Measurements from ENCODE around the gene STYXL1.
"Not testable (repeated sequence)": the region's sequence is repeated elsewhere in the genome, so short reads cannot be mapped to it uniquely, and the experiment has no call there.

Gene STYXL1

GRCh38 chr7:76066716-76067503 is 19.1 kb upstream of the STYXL1 start:
- DNase-seq (ENCODE audit: low read depth in 1 of 2, low spot score in 1 of 2) = no peak

- no peak for DNase-seq (ENCODE audit: low read depth in 1 of 2, low spot score in 1 of 2)
Observed at GRCh38 chr7:76065016-76065612, 17.3 kb upstream of the STYXL1 start.

GRCh38 chr7:76064208-76064970 is 16.6 kb upstream of the STYXL1 start:
- no peak for DNase-seq (ENCODE audit: low read depth in 1 of 2, low spot score in 1 of 2)

GRCh38 chr7:76063525-76063924 is 15.7 kb upstream of the STYXL1 start:
- DNase-seq (ENCODE audit: low read depth in 1 of 2, low spot score in 1 of 2) = no peak

GRCh38 chr7:76063114-76063513 is 15.3 kb upstream of the STYXL1 start:
- no peak for DNase-seq (ENCODE audit: low read depth in 1 of 2, low spot score in 1 of 2)

- no peak for DNase-seq (ENCODE audit: low read depth in 1 of 2, low spot score in 1 of 2)
Observed at GRCh38 chr7:76062254-76062653, 14.5 kb upstream of the STYXL1 start.

- DNase-seq (ENCODE audit: low read depth in 1 of 2, low spot score in 1 of 2) = no peak
Observed at GRCh38 chr7:76060842-76061241, 13.0 kb upstream of the STYXL1 start.

- DNase-seq (ENCODE audit: low read depth in 1 of 2, low spot score in 1 of 2) = not testable (repeated sequence)
Observed at GRCh38 chr7:76058745-76059144, 10.9 kb upstream of the STYXL1 start.

- no peak for DNase-seq (ENCODE audit: low read depth in 1 of 2, low spot score in 1 of 2)
Observed at GRCh38 chr7:76057813-76058145, 10.0 kb upstream of the STYXL1 start.

- DNase-seq (ENCODE audit: low read depth in 1 of 2, low spot score in 1 of 2) = no peak
Observed at GRCh38 chr7:76057103-76057812, 9.5 kb upstream of the STYXL1 start.

GRCh38 chr7:76056241-76056640 is 8.4 kb upstream of the STYXL1 start:
- DNase-seq (ENCODE audit: low read depth in 1 of 2, low spot score in 1 of 2) = no peak

GRCh38 chr7:76054123-76055120 is 6.6 kb upstream of the STYXL1 start:
- DNase-seq (ENCODE audit: low read depth in 1 of 2, low spot score in 1 of 2) = no peak

- DNase-seq (ENCODE audit: low read depth in 1 of 2, low spot score in 1 of 2) = no peak
Observed at GRCh38 chr7:76053461-76053860, 5.7 kb upstream of the STYXL1 start.

GRCh38 chr7:76052681-76053080 is 4.9 kb upstream of the STYXL1 start:
- DNase-seq (ENCODE audit: low read depth in 1 of 2, low spot score in 1 of 2) = not testable (repeated sequence)

GRCh38 chr7:76051840-76052239 is 4.0 kb upstream of the STYXL1 start:
- DNase-seq (ENCODE audit: low read depth in 1 of 2, low spot score in 1 of 2) = no peak

GRCh38 chr7:76050545-76050944 is 2.7 kb upstream of the STYXL1 start:
- no peak for DNase-seq (ENCODE audit: low read depth in 1 of 2, low spot score in 1 of 2)

GRCh38 chr7:76049295-76049694 is 1.5 kb upstream of the STYXL1 start:
- no peak for DNase-seq (ENCODE audit: low read depth in 1 of 2, low spot score in 1 of 2)

- no peak for DNase-seq (ENCODE audit: low read depth in 1 of 2, low spot score in 1 of 2)
Observed at GRCh38 chr7:76048668-76048988, 828 bp upstream of the STYXL1 start.

- DNase-seq (ENCODE audit: low read depth in 1 of 2, low spot score in 1 of 2) = no peak
Observed at GRCh38 chr7:76047305-76047810, 442 bp downstream of the STYXL1 start.

GRCh38 chr7:76044375-76044865 is 3.4 kb downstream of the STYXL1 start:
- no peak for DNase-seq (ENCODE audit: low read depth in 1 of 2, low spot score in 1 of 2)
